ENCODE results near the gene SP5. TPM values are rescaled to one million over a fixed set of nuclear protein-coding genes. Genes with fewer than 3 reads are reported as not detected.
"Not testable (repeated sequence)": the region's sequence is repeated elsewhere in the genome, so short reads cannot be mapped to it uniquely, and the experiment has no call there.

The SP5 gene
- total RNA-seq, 2 experiments from 2014 or later, result not detected

DNA sequence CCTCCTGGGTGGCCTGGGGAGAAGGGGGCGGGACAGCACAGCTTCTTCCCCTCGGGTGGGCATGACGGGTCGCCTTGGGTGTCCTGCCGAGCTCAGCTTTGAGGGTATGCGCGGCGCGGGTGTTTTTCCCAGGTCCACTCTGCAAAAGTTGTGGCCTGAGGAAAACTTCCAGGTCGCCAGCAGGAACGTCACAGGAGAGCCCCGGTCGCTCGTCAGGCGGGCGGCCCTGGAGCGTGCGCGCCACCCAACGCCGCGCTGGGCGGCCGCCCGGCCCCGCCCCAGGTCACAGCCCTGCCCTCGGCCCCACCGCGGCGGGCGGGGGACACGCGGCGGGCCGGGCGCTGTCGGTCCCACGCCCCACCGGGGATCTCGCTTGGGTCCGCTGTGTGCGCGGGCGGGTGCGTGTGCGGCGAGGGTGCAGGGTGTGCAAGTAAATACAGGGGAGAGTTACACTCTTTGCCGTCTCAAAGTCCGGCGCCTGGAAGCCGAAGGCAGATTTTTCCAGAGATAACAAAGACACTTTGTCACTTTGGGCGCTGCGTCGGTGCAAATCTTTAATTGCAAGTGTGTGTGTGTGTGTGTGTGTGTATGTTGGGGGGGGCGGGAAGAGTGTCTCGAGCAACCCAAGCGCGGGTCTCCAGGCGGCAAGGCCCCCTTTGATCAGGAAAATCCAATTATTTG is 616 bp upstream of the SP5 start:
- no peaks in the 10 kb centered on the region for H3K36me3 Mint-ChIP-seq
- H3K27me3 Mint-ChIP-seq, result peaks cover 81% of the 10 kb centered on the region
- ATAC-seq (ENCODE audit: low read depth), result peak; percentile 23
- peaks cover 1% of the 10 kb centered on the region for H3K9me3 Mint-ChIP-seq
- POLR2A ChIA-PET, result no interaction called here
- peak; percentile 52 for DNase-seq
- peaks cover 24% of the 10 kb centered on the region for H3K4me1 Mint-ChIP-seq
- no peak overlapping the region for H3K27ac Mint-ChIP-seq
- peak overlapping the region; percentile 78 for H3K4me3 Mint-ChIP-seq

DNA sequence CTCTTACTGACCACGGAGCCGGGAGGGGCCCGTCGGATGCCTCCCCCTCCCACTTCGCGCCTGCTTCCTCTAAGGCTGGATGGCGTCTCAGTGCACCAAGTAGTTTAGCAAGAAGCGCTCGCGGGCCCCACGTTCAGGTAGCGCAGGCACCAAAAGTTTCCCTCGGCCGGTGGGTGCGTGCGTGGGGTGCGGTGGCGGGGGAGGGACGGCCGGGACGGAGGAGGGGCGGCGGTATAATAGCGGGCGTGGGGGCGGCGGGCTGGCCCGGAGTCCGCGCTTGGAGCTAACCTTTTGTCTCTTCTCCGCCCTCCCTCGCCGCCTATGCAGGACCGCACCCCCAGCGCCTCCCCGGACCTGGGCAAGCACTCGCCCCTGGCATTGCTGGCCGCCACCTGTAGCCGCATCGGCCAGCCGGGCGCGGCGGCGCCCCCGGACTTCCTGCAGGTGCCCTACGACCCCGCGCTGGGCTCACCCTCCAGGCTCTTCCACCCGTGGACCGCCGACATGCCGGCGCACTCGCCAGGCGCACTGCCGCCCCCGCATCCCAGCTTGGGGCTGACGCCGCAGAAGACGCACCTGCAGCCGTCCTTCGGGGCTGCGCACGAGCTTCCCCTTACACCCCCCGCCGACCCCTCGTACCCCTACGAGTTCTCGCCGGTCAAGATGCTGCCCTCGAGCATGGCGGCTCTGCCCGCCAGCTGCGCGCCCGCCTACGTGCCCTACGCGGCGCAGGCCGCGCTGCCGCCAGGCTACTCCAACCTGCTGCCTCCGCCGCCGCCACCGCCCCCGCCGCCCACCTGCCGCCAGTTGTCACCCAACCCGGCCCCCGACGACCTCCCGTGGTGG is 1.0 kb downstream of the SP5 start:
- peaks cover 22% of the 10 kb centered on the region for H3K4me1 Mint-ChIP-seq
- peaks cover 78% of the 10 kb centered on the region for H3K27me3 Mint-ChIP-seq
- POLR2A ChIA-PET, result no interaction called here
- peak overlapping the region; percentile 78 for H3K4me3 Mint-ChIP-seq
- H3K27ac Mint-ChIP-seq, result no peak overlapping the region
- no peaks in the 10 kb centered on the region for H3K9me3 Mint-ChIP-seq
- ATAC-seq (ENCODE audit: low read depth) (no peak), DNase-seq (peak; percentile 40)
- no peaks in the 10 kb centered on the region for H3K36me3 Mint-ChIP-seq

DNA sequence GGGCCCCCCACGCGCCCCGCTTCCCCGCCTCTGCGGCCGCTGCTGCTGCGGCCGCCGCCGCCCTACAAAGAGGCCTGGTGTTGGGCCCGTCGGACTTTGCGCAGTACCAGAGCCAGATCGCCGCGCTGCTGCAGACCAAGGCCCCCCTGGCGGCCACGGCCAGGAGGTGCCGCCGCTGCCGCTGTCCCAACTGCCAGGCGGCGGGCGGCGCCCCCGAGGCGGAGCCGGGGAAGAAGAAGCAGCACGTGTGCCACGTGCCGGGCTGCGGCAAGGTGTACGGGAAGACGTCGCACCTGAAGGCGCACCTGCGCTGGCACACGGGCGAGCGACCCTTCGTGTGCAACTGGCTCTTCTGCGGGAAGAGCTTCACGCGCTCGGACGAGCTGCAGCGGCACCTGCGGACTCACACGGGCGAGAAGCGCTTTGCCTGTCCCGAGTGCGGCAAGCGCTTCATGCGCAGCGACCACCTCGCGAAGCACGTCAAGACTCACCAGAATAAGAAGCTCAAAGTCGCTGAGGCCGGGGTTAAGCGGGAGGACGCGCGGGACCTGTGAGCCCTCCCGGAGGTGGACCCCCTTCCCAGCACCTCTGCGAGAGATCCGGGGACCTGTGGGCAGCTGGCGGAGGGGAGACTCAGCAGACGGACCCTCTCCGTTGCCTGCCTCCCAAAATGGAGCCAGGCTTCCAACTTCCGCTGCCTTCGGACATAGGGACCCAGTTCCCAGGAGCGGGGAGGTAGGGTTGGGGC is 1.9 kb downstream of the SP5 start:
- H3K36me3 Mint-ChIP-seq, result no peaks in the 10 kb centered on the region
- DNase-seq, result peak; percentile 66
- peaks cover 77% of the 10 kb centered on the region for H3K27me3 Mint-ChIP-seq
- POLR2A ChIA-PET, result no interaction called here
- H3K4me1 Mint-ChIP-seq, result peaks cover 22% of the 10 kb centered on the region
- ATAC-seq (ENCODE audit: low read depth), result no peak
- no peaks in the 10 kb centered on the region for H3K9me3 Mint-ChIP-seq
- peak overlapping the region; percentile 13 for H3K4me3 Mint-ChIP-seq
- H3K27ac Mint-ChIP-seq, result no peak overlapping the region

DNA sequence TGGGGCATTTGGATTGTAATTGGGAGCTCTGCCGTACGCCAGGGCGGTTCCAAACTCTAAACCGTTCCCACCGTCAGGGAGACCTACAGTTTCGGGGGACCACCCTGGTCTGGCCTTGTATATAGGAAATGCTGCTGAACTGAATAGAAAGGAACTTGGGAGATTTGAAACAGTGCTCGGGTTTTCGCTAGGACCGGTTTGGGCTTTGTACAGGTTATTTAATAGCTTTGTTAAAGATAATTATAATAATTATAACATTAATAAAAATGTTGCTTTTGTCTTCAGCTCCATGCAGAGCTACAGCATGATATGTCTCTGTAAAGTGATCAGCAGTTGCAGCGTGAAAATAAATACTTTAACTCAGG is 2.4 kb downstream of the SP5 start:
- Mint-ChIP-seq H3K27me3 (peaks cover 77% of the 10 kb centered on the region), H3K36me3 (no peaks in the 10 kb centered on the region), H3K4me3 (no peak overlapping the region), H3K4me1 (peaks cover 18% of the 10 kb centered on the region), H3K27ac (no peak overlapping the region), H3K9me3 (no peaks in the 10 kb centered on the region)
- POLR2A ChIA-PET, result no interaction called here
- DNase-seq (no peak), ATAC-seq (ENCODE audit: low read depth) (no peak)

DNA sequence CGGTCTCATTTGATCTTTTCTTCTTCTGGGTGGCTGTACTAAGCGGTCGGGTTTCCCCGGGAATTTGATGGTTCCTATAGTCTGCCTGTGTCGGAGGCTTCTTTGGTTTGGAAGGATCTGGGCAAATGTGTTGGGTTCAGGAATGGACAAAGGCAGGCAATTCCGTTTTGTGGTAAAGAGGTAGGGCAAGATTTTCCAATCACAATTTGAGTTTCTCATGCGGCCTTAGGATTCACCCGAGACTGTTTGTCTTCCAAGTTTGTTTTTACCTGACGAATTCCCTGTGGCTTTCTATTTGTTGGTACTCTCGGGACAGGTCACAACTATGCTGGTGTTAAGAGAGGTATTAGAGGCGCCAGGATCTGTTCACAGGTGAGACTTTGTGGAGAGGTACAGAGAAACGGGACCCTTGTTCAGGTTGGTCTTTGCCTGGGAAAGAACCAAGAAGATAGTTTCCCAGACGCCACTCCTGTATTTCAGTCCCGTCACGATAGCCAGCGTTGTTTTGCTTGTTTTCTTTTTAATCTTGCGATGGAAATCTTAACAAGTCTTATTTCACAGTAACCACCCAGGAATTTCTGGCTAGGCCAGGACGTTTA is 3.0 kb downstream of the SP5 start:
- peaks cover 74% of the 10 kb centered on the region for H3K27me3 Mint-ChIP-seq

DNA sequence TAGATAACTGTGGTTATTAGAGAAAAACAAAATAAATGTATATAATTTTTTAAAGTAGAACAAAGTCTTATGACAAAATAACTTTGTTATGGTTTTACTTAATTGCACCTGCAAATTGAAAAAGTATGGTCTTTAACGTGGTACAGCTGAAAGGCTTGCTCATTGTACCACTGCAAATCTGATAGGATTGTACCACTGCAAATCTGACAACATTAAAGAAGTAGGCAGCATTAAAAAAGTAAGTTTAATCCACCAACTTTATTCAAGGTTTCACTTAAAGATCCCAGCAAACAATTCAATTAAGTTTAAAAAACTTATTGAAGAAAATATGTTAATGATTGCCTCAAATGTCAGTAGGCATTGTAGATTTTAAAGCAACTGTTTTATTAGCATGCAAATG is 4.7 kb downstream of the SP5 start:
- ATAC-seq (ENCODE audit: low read depth) (no peak), DNase-seq (no peak)
- no peaks in the 10 kb centered on the region for H3K9me3 Mint-ChIP-seq
- POLR2A ChIA-PET, result no interaction called here
- no peaks in the 10 kb centered on the region for H3K36me3 Mint-ChIP-seq
- H3K4me3 Mint-ChIP-seq, result no peak overlapping the region
- H3K27me3 Mint-ChIP-seq, result peaks cover 73% of the 10 kb centered on the region
- peaks cover 12% of the 10 kb centered on the region for H3K4me1 Mint-ChIP-seq
- H3K27ac Mint-ChIP-seq, result no peak overlapping the region

More for the DNA sequence above, 3.0 kb downstream of the SP5 start:
- Mint-ChIP-seq H3K4me1 (peaks cover 17% of the 10 kb centered on the region), H3K4me3 (no peak overlapping the region), H3K36me3 (no peaks in the 10 kb centered on the region), H3K9me3 (no peaks in the 10 kb centered on the region), H3K27ac (no peak overlapping the region)
- DNase-seq (no peak), ATAC-seq (ENCODE audit: low read depth) (no peak)
- POLR2A ChIA-PET, result no interaction called here

DNA sequence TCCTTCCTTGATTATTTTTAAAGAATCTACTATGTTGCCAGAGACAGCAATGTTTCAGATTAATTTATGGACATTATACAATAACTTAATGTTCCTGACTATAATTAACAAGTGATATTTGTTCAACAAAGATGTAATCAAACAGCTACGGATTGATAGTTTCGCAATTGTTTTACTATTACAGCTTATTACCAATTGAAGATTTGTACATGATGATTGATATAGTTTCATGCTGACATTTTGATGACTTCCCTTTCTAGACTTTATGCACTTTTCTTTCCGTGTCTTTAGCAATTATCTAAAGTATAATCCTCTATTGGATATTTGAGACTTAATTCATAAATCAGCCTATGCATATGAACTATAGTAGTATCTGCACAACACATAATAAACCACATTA is 6.5 kb downstream of the SP5 start:
- POLR2A ChIA-PET, result no interaction called here
- Mint-ChIP-seq H3K36me3 (no peaks in the 10 kb centered on the region), H3K4me3 (no peak overlapping the region), H3K27ac (no peak overlapping the region), H3K27me3 (peaks cover 74% of the 10 kb centered on the region), H3K9me3 (no peaks in the 10 kb centered on the region), H3K4me1 (peaks cover 7% of the 10 kb centered on the region)
- no peak for ATAC-seq (ENCODE audit: low read depth)
- no peak for DNase-seq

DNA sequence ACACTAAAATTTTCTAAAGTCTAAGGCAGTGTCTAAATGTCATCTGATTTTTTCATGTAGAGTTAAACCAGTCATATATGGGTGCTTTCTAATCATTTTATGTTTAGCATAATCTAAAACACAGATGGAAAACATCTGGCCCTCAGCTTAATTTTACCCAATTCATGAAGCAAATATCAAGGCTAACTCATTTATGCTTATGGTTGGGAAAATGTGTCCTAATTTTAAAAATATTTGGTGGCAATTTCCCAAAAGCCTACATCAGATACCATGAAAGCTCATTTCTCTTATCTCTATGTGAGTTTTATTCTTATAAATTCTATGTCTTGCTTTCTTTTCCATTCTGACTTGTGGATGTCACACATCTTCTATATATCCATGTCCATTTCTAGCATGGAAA is 7.2 kb downstream of the SP5 start:
- Mint-ChIP-seq H3K9me3 (no peaks in the 10 kb centered on the region), H3K36me3 (no peaks in the 10 kb centered on the region), H3K4me3 (no peak overlapping the region), H3K27me3 (peaks cover 69% of the 10 kb centered on the region), H3K4me1 (peaks cover 4% of the 10 kb centered on the region), H3K27ac (no peak overlapping the region)
- DNase-seq (no peak), ATAC-seq (ENCODE audit: low read depth) (no peak)
- POLR2A ChIA-PET, result no interaction called here

DNA sequence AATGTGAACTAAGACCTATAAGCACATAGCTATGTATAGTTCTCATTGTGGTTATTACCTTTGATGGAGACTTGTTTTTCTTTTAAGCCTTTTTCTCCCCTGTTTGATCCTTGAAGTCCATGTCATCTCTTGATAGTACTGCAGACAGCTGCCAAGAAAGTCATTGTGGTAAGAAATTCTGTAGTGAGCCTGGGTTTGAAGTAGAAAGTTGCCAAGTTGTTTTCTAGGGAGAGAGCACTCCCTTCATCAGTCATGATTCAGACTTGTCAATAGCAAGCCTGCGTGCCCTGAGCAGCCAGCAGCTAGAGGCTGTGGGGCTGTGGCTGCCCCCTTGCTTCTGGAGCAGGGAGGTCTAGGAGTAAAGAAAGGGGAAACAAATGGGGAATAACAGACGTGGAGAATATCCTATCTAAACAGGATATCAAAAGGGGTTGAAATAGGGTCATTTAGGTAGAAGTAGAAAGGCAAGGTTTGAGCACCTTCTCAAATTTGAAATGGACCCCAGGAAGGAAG is 8.4 kb downstream of the SP5 start:
- Mint-ChIP-seq H3K4me3 (no peak overlapping the region), H3K36me3 (no peaks in the 10 kb centered on the region), H3K27ac (no peak overlapping the region), H3K27me3 (peaks cover 65% of the 10 kb centered on the region), H3K9me3 (no peaks in the 10 kb centered on the region), H3K4me1 (no peaks in the 10 kb centered on the region)
- DNase-seq, result no peak
- POLR2A ChIA-PET, result interaction anchor here (1.2 kb wide), 1 partner anchor 93 kb away, joined by 3 read pairs; no protein-coding TSS in a partner anchor
- ATAC-seq (ENCODE audit: low read depth), result no peak

DNA sequence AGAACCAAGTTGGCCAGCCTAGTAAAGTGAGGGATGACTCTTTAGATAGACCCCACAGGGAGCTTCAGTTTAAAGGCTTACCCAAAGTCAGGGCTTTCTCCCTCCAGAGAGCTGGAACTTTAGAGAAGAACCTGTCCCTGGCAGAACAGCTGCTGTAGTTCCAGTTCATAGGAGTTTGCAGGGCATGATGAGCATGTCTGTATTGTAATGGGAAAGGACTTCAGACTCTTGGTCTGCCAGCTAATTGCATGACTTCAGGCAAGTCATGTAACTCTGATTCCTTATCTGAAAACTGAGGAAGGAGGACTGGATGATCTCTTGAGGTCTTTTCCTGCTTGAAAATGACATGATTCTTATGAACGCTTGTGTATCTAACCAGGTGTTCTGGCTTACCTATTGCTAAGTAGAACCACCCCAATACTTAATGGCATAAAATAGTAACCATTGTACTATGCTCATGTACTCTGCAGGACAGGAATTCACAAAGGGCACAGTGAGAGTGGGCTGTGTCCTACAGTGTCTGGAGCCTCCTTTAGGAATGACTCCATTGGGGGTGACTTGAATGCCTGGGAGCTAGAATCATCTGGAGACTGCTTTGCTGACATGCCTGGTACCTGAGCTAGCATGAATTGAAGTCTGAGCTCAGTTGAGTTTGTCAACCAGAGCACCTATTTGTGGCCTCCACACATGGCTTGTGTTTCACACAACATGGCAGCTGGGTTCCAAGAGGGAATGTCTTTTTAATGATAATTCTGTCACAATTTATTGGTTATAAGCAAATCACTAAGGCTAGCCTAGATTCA is 18.9 kb downstream of the SP5 start:
- H3K36me3 Mint-ChIP-seq, result no peaks in the 10 kb centered on the region
- peaks cover 29% of the 10 kb centered on the region for H3K27me3 Mint-ChIP-seq
- POLR2A ChIA-PET, result no interaction called here
- ATAC-seq (ENCODE audit: low read depth) (no peak), DNase-seq (no peak)
- no peak overlapping the region for H3K27ac Mint-ChIP-seq
- H3K9me3 Mint-ChIP-seq, result no peaks in the 10 kb centered on the region
- no peak overlapping the region for H3K4me3 Mint-ChIP-seq
- H3K4me1 Mint-ChIP-seq, result no peaks in the 10 kb centered on the region

DNA sequence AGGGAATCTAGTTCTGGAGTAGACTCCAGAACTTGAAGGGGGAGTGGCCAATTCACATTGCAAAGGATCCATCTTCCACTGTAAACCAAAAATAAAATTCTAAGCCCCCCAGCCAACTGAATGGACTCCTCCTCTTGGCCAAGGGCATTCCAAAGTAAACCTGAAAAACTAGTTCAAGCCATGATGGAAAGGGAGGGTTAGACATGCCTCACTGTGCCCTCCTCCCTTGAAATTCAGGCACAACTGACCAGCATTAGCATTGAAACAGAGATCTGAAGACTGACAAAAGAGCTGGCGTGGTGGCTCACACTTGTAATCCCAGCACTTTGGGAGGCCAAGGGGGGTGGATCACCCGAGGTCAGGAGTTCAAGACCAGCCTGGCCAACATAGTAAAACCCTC is 19.5 kb downstream of the SP5 start:
- H3K9me3 Mint-ChIP-seq; POLR2A ChIA-PET; H3K36me3 Mint-ChIP-seq; H3K4me3 Mint-ChIP-seq; H3K4me1 Mint-ChIP-seq; ATAC-seq (ENCODE audit: low read depth); DNase-seq; H3K27ac Mint-ChIP-seq: not testable (repeated sequence)
- H3K27me3 Mint-ChIP-seq, result peaks cover 27% of the 10 kb centered on the region

DNA sequence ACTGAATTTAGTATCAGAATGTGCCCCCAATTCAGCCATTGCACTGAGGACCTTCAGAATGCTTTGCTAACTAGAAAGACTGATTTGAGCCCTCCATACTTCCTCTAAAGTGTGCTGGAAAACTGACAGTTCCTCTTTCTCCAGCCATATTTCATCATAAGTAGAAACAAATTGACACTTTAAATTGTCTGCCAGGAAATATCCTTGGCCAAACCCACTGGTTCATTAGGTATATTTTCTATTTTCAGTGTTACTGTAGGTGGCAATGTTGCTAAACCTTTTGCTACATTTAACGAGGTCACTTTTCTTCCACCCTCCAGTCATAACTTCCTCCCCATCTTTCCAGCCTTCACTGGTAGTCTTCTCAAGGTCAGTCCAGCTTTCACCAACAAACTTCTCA is 21.5 kb downstream of the SP5 start:
- Mint-ChIP-seq H3K27me3 (peaks cover 23% of the 10 kb centered on the region), H3K27ac (no peak overlapping the region), H3K4me3 (no peak overlapping the region), H3K36me3 (no peaks in the 10 kb centered on the region), H3K9me3 (no peaks in the 10 kb centered on the region), H3K4me1 (no peaks in the 10 kb centered on the region)
- DNase-seq (no peak), ATAC-seq (ENCODE audit: low read depth) (no peak)
- POLR2A ChIA-PET, result no interaction called here

DNA sequence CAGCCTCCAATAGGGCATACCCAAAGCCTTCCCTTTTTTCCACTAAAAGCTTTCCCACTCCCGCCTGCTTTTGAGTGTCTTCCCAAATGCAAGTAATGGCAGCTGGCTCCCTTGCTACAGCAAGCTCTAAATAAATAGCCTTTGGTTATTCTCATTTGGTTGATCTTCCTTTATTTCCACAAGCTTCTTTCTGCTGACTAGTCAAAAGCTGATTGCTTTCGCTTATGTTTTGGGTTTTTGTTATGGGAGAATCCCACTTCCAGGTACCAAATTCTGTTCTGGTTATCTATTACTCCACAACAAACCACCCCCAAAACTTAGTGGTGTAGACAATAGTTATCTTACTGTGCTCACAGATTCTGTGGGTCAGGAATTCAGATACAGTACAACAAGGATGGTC is 22.3 kb downstream of the SP5 start:
- POLR2A ChIA-PET, result no interaction called here
- H3K4me1 Mint-ChIP-seq, result no peaks in the 10 kb centered on the region
- ATAC-seq (ENCODE audit: low read depth) (no peak), DNase-seq (no peak)
- H3K4me3 Mint-ChIP-seq, result no peak overlapping the region
- no peak overlapping the region for H3K27ac Mint-ChIP-seq
- H3K9me3 Mint-ChIP-seq, result no peaks in the 10 kb centered on the region
- no peaks in the 10 kb centered on the region for H3K36me3 Mint-ChIP-seq
- peaks cover 22% of the 10 kb centered on the region for H3K27me3 Mint-ChIP-seq
